ENCODE results near the gene MYOM1.
"Not testable (repeated sequence)": the region's sequence is repeated elsewhere in the genome, so short reads cannot be mapped to it uniquely, and the experiment has no call there.

The MYOM1 gene

GRCh38 chr18:3083766-3084165 is 136.0 kb downstream of the MYOM1 start:
- no peak for DNase-seq (ENCODE audit: low read depth)

GRCh38 chr18:3081584-3081991 is 138.2 kb downstream of the MYOM1 start:
- no peak for DNase-seq (ENCODE audit: low read depth)

GRCh38 chr18:3079653-3080052 is 140.1 kb downstream of the MYOM1 start:
- DNase-seq (ENCODE audit: low read depth): no peak

GRCh38 chr18:3075491-3075890 is 144.3 kb downstream of the MYOM1 start:
- no peak for DNase-seq (ENCODE audit: low read depth)

- no peak for DNase-seq (ENCODE audit: low read depth)
Measured at GRCh38 chr18:3074087-3074486, 145.7 kb downstream of the MYOM1 start.

- not testable (repeated sequence) for DNase-seq (ENCODE audit: low read depth)
Measured at GRCh38 chr18:3073353-3073752, 146.4 kb downstream of the MYOM1 start.

GRCh38 chr18:3071676-3072075 is 148.1 kb downstream of the MYOM1 start:
- DNase-seq (ENCODE audit: low read depth): no peak

- no peak for DNase-seq (ENCODE audit: low read depth)
Measured at GRCh38 chr18:3069671-3070433, 149.9 kb downstream of the MYOM1 start.

- no peak for DNase-seq (ENCODE audit: low read depth)
Measured at GRCh38 chr18:3067722-3068121, 152.0 kb downstream of the MYOM1 start.

- DNase-seq (ENCODE audit: low read depth): no peak
Measured at GRCh38 chr18:3067165-3067661, 152.6 kb downstream of the MYOM1 start.

- no peak for DNase-seq (ENCODE audit: low read depth)
Measured at GRCh38 chr18:3066341-3067110, 153.2 kb downstream of the MYOM1 start.

- not testable (repeated sequence) for DNase-seq (ENCODE audit: low read depth)
Measured at GRCh38 chr18:3063766-3064165, 156.0 kb downstream of the MYOM1 start.

GRCh38 chr18:3062798-3063680 is 156.7 kb downstream of the MYOM1 start:
- peak; percentile 71 for DNase-seq (ENCODE audit: low read depth)

GRCh38 chr18:3061581-3062312 is 158.0 kb downstream of the MYOM1 start:
- no peak for DNase-seq (ENCODE audit: low read depth)

GRCh38 chr18:3060667-3061580 is 158.8 kb downstream of the MYOM1 start:
- no peak for DNase-seq (ENCODE audit: low read depth)

GRCh38 chr18:3059272-3059671 is 160.5 kb downstream of the MYOM1 start:
- no peak for DNase-seq (ENCODE audit: low read depth)

- no peak for DNase-seq (ENCODE audit: low read depth)
Measured at GRCh38 chr18:3058328-3059191, 161.2 kb downstream of the MYOM1 start.

GRCh38 chr18:3057526-3057925 is 162.2 kb downstream of the MYOM1 start:
- no peak for DNase-seq (ENCODE audit: low read depth)

GRCh38 chr18:3056311-3056710 is 163.5 kb downstream of the MYOM1 start:
- DNase-seq (ENCODE audit: low read depth): no peak

Measured in activated T-cell treated with anti-CD3 and anti-CD28 coated beads for 1 hour (primary cell).